Kidney (tissue), 14 donors: ENCODE results near the gene CNN1. TPM values are rescaled to one million over a fixed set of nuclear protein-coding genes. Genes with fewer than 3 reads are reported as not detected.

Experiments
- DNase-seq, 5 donors: peaks; one replicate each; pipeline ENCODE4 v3.0.0-alpha.2; 2013 to 2020
- FAIRE-seq: peaks from 2 replicates; lab custom pipeline; 2012; peaks lifted over from hg19 to GRCh38; lab: Jason Lieb, UNC
- H3K27ac ChIP-seq, 2 donors: one replicate each; pipeline ENCODE4 v1.7.0; 2013; ENCODE audit warnings: low read depth in 2 of 2, low read length in 2 of 2, inconsistent platforms in 1 of 2
- H3K27me3 ChIP-seq: one replicate; pipeline ENCODE4 v1.7.1; 2013; ENCODE audit warnings: low read length, inconsistent platforms; ENCODE audit not compliant: control insufficient read depth, insufficient read depth
- H3K36me3 ChIP-seq, 3 donors: one replicate each; pipeline versions ENCODE4 v1.7.0 to v1.7.1; 2013; ENCODE audit warnings: low read length in 3 of 3, control low read depth in 1 of 3, inconsistent platforms in 1 of 3; ENCODE audit not compliant: insufficient read depth in 3 of 3, control insufficient read depth in 2 of 3
- H3K4me1 ChIP-seq, 3 donors: one replicate each; pipeline versions ENCODE4 v1.7.0 to v1.7.1; 2013; ENCODE audit warnings: low read length in 3 of 3, inconsistent platforms in 1 of 3, low read depth in 1 of 3; ENCODE audit not compliant: control insufficient read depth in 2 of 3, insufficient read depth in 2 of 3
- H3K4me3 ChIP-seq, 3 donors: one replicate each; pipeline versions ENCODE4 v1.7.0 to v1.8.1; 2013; ENCODE audit warnings: low read length in 3 of 3, control low read depth in 1 of 3, inconsistent platforms in 1 of 3
- H3K9ac ChIP-seq, 3 donors: one replicate each; pipeline versions ENCODE4 v1.7.0 to v1.7.1; 2013; ENCODE audit warnings: low read length in 3 of 3, control low read depth in 1 of 3, inconsistent platforms in 1 of 3
- H3K9me3 ChIP-seq, 3 donors: one replicate each; pipeline versions ENCODE4 v1.7.0 to v1.7.1; 2013; ENCODE audit warnings: low read length in 3 of 3, control low read depth in 1 of 3, inconsistent platforms in 1 of 3; ENCODE audit not compliant: control insufficient read depth in 2 of 3, insufficient read depth in 1 of 3
- intact Hi-C: fragments of 100-400 bp; cut with DNase I; formaldehyde crosslinking; loops from one replicate; pipeline ENCODE4 v1.11.1; 2022
- polyA plus RNA-seq: library from polyadenylated mRNA; stranded (reverse); fragments of 350-450 nt; fragmentation: Illumina TruSeq; extraction: RNeasy Lipid Tissue Mini Kit (QIAGEN cat#74804); gene quantifications from one replicate; pipeline ENCODE4 v1.2.3, GENCODE V29; 2014; ENCODE audit warnings: low read depth, low replicate concordance; ENCODE audit not compliant: insufficient read depth
- total RNA-seq: library from RNA; stranded (reverse); fragmentation: NEBNext Ultra II Directional; extraction: Animal tissue kit (Norgen Biotek cat#: 25700); gene quantifications from one replicate; pipeline ENCODE4 v1.2.1, GENCODE V29; 2021
- TF ChIP-seq, protein P1 (sequence below): IDR thresholded peaks from 3 replicates; pipeline ENCODE4 v1.5.1; 2012; ENCODE audit warnings: mild to moderate bottlenecking, moderate library complexity, borderline replicate concordance; ENCODE audit not compliant: insufficient read depth; ENCODE audit errors: extremely low read depth
- donor health status: control.
- donor health status: control.
- donor health status: control.
- donor health status: control.
- donor health status: control.
- donor health status: DM: yes; HTN: yes; CAD: no.
- donor health status: Normal renal cell carcinoma (clear cell type).

Gene CNN1
- total and polyA plus RNA-seq, 2 donors from 2014 or later: 42.2 to 47.8 TPM

- no peak overlapping the region for H3K27ac ChIP-seq
- no peaks in the 10 kb centered on the region for H3K27me3 ChIP-seq
- FAIRE-seq: no peak
- no peak overlapping the region for H3K9ac ChIP-seq
- intact Hi-C loops: no loop called here
- peak in 1 of 5 donors; percentile 56 for DNase-seq
- peaks cover 0 to 15% (median 10%) of the 10 kb centered on the region in 3 donors for H3K36me3 ChIP-seq
- peaks cover 0 to 12% (median 3%) of the 10 kb centered on the region in 3 donors for H3K4me1 ChIP-seq
- TF ChIP-seq, protein P1, sequence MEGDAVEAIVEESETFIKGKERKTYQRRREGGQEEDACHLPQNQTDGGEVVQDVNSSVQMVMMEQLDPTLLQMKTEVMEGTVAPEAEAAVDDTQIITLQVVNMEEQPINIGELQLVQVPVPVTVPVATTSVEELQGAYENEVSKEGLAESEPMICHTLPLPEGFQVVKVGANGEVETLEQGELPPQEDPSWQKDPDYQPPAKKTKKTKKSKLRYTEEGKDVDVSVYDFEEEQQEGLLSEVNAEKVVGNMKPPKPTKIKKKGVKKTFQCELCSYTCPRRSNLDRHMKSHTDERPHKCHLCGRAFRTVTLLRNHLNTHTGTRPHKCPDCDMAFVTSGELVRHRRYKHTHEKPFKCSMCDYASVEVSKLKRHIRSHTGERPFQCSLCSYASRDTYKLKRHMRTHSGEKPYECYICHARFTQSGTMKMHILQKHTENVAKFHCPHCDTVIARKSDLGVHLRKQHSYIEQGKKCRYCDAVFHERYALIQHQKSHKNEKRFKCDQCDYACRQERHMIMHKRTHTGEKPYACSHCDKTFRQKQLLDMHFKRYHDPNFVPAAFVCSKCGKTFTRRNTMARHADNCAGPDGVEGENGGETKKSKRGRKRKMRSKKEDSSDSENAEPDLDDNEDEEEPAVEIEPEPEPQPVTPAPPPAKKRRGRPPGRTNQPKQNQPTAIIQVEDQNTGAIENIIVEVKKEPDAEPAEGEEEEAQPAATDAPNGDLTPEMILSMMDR: no peak
- no peak overlapping the region for H3K4me3 ChIP-seq
- no peaks in the 10 kb centered on the region for H3K9me3 ChIP-seq
Measured at GRCh38 chr19:11554160-11554559, 15.5 kb downstream of the CNN1 start.

GRCh38 chr19:11555246-11555645 lies 16.6 kb downstream of the CNN1 start:
- Histone ChIP-seq H3K36me3 (peaks cover 0 to 15% (median 10%) of the 10 kb centered on the region in 3 donors), H3K27me3 (no peaks in the 10 kb centered on the region), H3K9ac (no peak overlapping the region), H3K27ac (no peak overlapping the region), H3K4me3 (no peak overlapping the region), H3K4me1 (peaks cover 0 to 12% (median 5%) of the 10 kb centered on the region in 3 donors), H3K9me3 (no peaks in the 10 kb centered on the region)
- TF ChIP-seq, protein P1: no peak
- intact Hi-C loops: no loop called here
- no peak for FAIRE-seq
- DNase-seq: no peak

DNA sequence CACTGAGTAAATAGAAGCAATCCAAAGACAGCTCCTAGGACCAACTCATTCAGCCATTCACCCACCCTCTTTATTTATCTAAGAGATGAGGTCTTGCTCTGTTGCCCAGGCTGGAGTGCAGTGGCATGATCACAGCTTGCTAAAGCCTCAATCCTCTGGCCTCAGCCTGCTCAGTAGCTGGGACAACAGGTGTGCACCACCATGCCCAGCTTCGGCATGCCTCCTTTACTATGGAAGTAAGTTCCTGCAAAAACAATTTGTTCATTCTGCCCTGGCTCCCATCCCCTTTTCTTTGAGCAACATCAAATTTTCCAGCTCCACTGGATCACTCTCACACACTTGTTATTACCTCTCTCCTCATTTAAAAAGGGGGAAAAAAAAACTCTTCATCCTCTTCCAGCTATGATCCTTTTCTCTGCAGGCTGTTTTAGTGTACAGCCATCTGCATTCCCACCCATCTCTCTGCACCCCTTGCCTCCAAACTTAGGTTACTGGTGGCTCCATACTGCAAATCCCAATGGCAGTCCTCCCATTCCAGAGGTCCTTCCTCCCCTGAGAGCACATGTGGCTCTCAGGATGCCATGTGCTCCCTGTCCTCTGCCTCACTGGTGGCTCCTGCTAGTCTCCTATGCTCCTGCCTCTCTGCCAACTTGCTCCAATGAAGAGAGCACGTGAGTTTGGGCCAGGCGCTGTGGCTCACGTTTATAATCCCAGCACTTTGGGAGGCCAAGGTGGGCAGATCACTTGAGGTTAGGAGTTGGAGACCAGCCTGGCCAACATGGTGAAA lies 18.2 kb downstream of the CNN1 start:
- Histone ChIP-seq H3K36me3 (peaks cover 0 to 15% (median 10%) of the 10 kb centered on the region in 3 donors), H3K27ac (no peak overlapping the region), H3K9me3 (no peaks in the 10 kb centered on the region), H3K4me1 (peaks cover 2 to 12% (median 9%) of the 10 kb centered on the region in 3 donors), H3K27me3 (no peaks in the 10 kb centered on the region), H3K9ac (no peak overlapping the region), H3K4me3 (no peak overlapping the region)
- intact Hi-C loops: no loop called here
- FAIRE-seq (no peak), DNase-seq (no peak)
- TF ChIP-seq, protein P1: no peak
